Neural progenitor cell (in vitro differentiated cells): ENCODE measurements around the gene SMIM15. TPM values are rescaled to one million over a fixed set of nuclear protein-coding genes. Genes with fewer than 3 reads are reported as not detected.
A peak's percentile ranks its signal among the peaks of the same experiment; 100 is the strongest.

Source experiments
- DNase-seq: peaks from one replicate; pipeline ENCODE4 v3.0.0-alpha.2; 2016; ENCODE audit warnings: low spot score
- H2AFZ ChIP-seq: fragments of 200-600 bp; sonication (generic); replicated peaks from 2 replicates; pipeline ENCODE4 v1.6.1; 2016; ENCODE audit warnings: antibody characterized with exemption
- H3F3A ChIP-seq: fragments of 200-600 bp; sonication (generic); 2 replicates; pipeline ENCODE4 v1.6.1; 2016; ENCODE audit warnings: antibody characterized with exemption, low read depth
- H3K27ac ChIP-seq: fragments of 200-600 bp; sonication (generic); 2 replicates; pipeline ENCODE4 v1.5.1; 2016; ENCODE audit warnings: mild to moderate bottlenecking
- H3K27me3 ChIP-seq: fragments of 200-600 bp; sonication (generic); 2 replicates; pipeline ENCODE4 v1.6.1; 2016; ENCODE audit warnings: mild to moderate bottlenecking, moderate library complexity
- H3K36me3 ChIP-seq: fragments of 200-600 bp; sonication (generic); 2 replicates; pipeline ENCODE4 v1.5.1; 2016
- H3K4me1 ChIP-seq: fragments of 200-600 bp; sonication (generic); 2 replicates; pipeline ENCODE4 v1.6.1; 2016; ENCODE audit warnings: mixed run types
- H3K4me2 ChIP-seq: fragments of 200-600 bp; sonication (generic); 2 replicates; pipeline ENCODE4 v1.6.1; 2016
- H3K4me3 ChIP-seq: fragments of 200-600 bp; sonication (generic); 2 replicates; pipeline ENCODE4 v1.5.1; 2016
- H3K79me2 ChIP-seq: fragments of 200-600 bp; sonication (generic); 2 replicates; pipeline ENCODE4 v1.6.1; 2016; ENCODE audit warnings: low read depth
- H3K9ac ChIP-seq: fragments of 200-600 bp; sonication (generic); 2 replicates; pipeline ENCODE4 v1.6.1; 2016
- H3K9me3 ChIP-seq: fragments of 200-600 bp; sonication (generic); 2 replicates; pipeline ENCODE4 v1.5.1; 2016; ENCODE audit warnings: low read depth
- H4K20me1 ChIP-seq: fragments of 200-600 bp; sonication (generic); 2 replicates; pipeline ENCODE4 v1.6.1; 2016; ENCODE audit warnings: low read depth
- H3K27ac Mint-ChIP-seq: 3 replicates; pipeline ENCODE4 v1.8.0; 2021; ENCODE audit warnings: mixed read lengths
- H3K27me3 Mint-ChIP-seq: 2 replicates; pipeline ENCODE4 v1.8.0; 2022; ENCODE audit warnings: low read depth, mild to moderate bottlenecking, inconsistent platforms, moderate library complexity, mixed read lengths; ENCODE audit not compliant: insufficient read depth
- H3K36me3 Mint-ChIP-seq: 3 replicates; pipeline ENCODE4 v1.8.0; 2021; ENCODE audit warnings: mixed read lengths
- H3K4me1 Mint-ChIP-seq: 3 replicates; pipeline ENCODE4 v1.8.0; 2021; ENCODE audit warnings: mixed read lengths
- H3K4me3 Mint-ChIP-seq: 3 replicates; pipeline ENCODE4 v1.8.0; 2021; ENCODE audit warnings: mild to moderate bottlenecking, moderate library complexity, mixed read lengths
- H3K9me3 Mint-ChIP-seq: 3 replicates; pipeline ENCODE4 v1.8.0; 2020; ENCODE audit warnings: mixed read lengths
- EZH2 ChIP-seq: fragments of 200-600 bp; sonication (generic); IDR thresholded peaks from 2 replicates; pipeline ENCODE4 v1.6.1; 2017; ENCODE audit warnings: antibody characterized with exemption, mild to moderate bottlenecking, moderate library complexity
- EZH2phosphoT487 ChIP-seq: fragments of 200-600 bp; sonication (generic); IDR thresholded peaks from 2 replicates; pipeline ENCODE4 v1.6.1; 2017; ENCODE audit warnings: antibody characterized with exemption
- total RNA-seq: library from RNA; depleted of rRNA; stranded (reverse); fragments of >200 nt; gene quantifications from 2 replicates; pipeline ENCODE4 v1.2.3, GENCODE V29; 2015; ENCODE audit warnings: low replicate concordance
- TF ChIP-seq, protein P1 (sequence below): fragments of 200-600 bp; sonication (generic); IDR thresholded peaks from 2 replicates; pipeline ENCODE4 v1.5.1; 2017; ENCODE audit warnings: antibody characterized with exemption, mild to moderate bottlenecking

Gene SMIM15
- total RNA-seq, 1 donor from 2014 or later = 40.9 TPM

DNA sequence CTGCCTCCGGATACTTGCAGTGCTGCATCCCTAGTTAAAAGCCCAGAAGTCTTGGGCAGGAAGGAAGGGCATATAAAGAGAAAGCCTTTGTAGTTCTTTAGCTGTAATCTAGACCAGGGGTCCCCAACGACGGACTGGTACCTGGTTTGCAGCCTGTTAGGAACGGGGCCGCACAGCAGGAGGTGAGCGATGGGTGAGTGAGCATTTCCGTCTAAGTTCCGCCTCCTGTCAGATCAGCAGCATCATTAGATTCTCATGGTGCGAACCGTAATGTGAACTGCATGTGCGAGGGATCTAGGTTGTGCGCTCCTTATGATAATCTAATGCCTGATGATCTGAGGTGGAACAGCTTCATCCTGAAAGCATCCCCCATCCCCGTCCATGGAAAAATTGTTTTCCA is 1.6 kb upstream of the SMIM15 start:
- DNase-seq = no peak
- peaks cover 21% of the 10 kb centered on the region for H3K4me1 Mint-ChIP-seq
- H2AFZ ChIP-seq = no peak overlapping the region
- H3K4me3 Mint-ChIP-seq = peak overlapping the region; percentile 96
- peaks cover 6% of the 10 kb centered on the region for H3K9me3 Mint-ChIP-seq
- H3K4me3 ChIP-seq = peak overlapping the region; percentile 77
- no peaks in the 10 kb centered on the region for H3K9me3 ChIP-seq
- no peaks in the 10 kb centered on the region for H3K27me3 ChIP-seq
- H3K27ac ChIP-seq = no peak overlapping the region
- no peaks in the 10 kb centered on the region for H3F3A ChIP-seq
- peak overlapping the region; percentile 96 for H3K4me2 ChIP-seq
- no peaks in the 10 kb centered on the region for H4K20me1 ChIP-seq
- H3K79me2 ChIP-seq = peaks cover 63% of the 10 kb centered on the region
- H3K27me3 Mint-ChIP-seq = peaks cover 3% of the 10 kb centered on the region
- TF ChIP-seq, protein P1, sequence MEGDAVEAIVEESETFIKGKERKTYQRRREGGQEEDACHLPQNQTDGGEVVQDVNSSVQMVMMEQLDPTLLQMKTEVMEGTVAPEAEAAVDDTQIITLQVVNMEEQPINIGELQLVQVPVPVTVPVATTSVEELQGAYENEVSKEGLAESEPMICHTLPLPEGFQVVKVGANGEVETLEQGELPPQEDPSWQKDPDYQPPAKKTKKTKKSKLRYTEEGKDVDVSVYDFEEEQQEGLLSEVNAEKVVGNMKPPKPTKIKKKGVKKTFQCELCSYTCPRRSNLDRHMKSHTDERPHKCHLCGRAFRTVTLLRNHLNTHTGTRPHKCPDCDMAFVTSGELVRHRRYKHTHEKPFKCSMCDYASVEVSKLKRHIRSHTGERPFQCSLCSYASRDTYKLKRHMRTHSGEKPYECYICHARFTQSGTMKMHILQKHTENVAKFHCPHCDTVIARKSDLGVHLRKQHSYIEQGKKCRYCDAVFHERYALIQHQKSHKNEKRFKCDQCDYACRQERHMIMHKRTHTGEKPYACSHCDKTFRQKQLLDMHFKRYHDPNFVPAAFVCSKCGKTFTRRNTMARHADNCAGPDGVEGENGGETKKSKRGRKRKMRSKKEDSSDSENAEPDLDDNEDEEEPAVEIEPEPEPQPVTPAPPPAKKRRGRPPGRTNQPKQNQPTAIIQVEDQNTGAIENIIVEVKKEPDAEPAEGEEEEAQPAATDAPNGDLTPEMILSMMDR = no peak
- TF ChIP-seq EZH2phosphoT487 (no peak), EZH2 (no peak)
- peaks cover 10% of the 10 kb centered on the region for H3K36me3 ChIP-seq
- peaks cover 18% of the 10 kb centered on the region for H3K4me1 ChIP-seq
- H3K27ac Mint-ChIP-seq = no peak overlapping the region
- H3K36me3 Mint-ChIP-seq = peaks cover 15% of the 10 kb centered on the region
- H3K9ac ChIP-seq = no peak overlapping the region

DNA sequence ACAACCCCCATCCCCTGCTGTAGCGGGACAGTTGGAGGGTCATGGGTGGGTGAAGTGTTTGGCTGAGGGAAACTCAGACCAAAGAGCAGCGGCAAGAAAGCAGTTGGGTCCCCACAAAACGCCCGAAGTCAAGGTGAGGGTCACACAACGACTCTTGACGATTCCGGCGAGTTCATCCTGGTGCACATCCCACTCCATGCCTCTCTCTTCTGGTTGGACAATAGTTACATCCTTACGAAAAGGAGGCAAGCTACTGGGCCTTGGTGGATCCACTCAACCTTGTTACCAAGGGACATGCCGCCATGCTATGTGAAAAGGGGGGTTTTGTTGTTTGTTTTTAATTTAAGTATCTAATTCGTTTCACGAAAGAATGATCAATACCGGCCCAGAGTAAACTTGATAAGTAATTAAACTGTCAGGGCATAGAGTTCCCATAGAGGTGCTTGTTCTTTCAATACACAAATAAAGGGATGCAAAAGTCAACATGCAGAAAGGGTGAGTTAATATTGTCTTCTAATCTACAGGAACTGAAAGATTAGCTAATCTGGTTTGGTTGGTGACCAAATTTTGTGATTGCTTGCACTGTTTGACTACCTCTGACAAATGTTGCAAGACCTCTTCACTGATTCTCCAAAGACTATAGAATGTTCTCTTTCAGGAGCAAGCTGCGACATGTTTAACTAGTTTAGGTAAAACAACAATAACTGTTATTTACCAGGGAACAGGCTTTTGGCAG is 732 bp upstream of the SMIM15 start:
- H2AFZ ChIP-seq = peak overlapping the region; percentile 95
- H3K4me1 ChIP-seq = peaks cover 18% of the 10 kb centered on the region
- H3K4me3 ChIP-seq = peak overlapping the region; percentile 77
- Mint-ChIP-seq H3K4me3 (peak overlapping the region; percentile 96), H3K36me3 (peaks cover 16% of the 10 kb centered on the region), H3K27me3 (peaks cover 3% of the 10 kb centered on the region), H3K27ac (peak overlapping the region; percentile 95), H3K9me3 (peaks cover 6% of the 10 kb centered on the region), H3K4me1 (peaks cover 21% of the 10 kb centered on the region)
- no peaks in the 10 kb centered on the region for H4K20me1 ChIP-seq
- TF ChIP-seq, protein P1 = no peak
- TF ChIP-seq EZH2 (no peak), EZH2phosphoT487 (no peak)
- peaks cover 12% of the 10 kb centered on the region for H3K36me3 ChIP-seq
- no peak overlapping the region for H3K27ac ChIP-seq
- peak overlapping the region; percentile 80 for H3K9ac ChIP-seq
- H3K27me3 ChIP-seq = no peaks in the 10 kb centered on the region
- no peaks in the 10 kb centered on the region for H3K9me3 ChIP-seq
- H3K79me2 ChIP-seq = peaks cover 72% of the 10 kb centered on the region
- DNase-seq = peak; percentile 15
- no peaks in the 10 kb centered on the region for H3F3A ChIP-seq
- H3K4me2 ChIP-seq = peak overlapping the region; percentile 96

DNA sequence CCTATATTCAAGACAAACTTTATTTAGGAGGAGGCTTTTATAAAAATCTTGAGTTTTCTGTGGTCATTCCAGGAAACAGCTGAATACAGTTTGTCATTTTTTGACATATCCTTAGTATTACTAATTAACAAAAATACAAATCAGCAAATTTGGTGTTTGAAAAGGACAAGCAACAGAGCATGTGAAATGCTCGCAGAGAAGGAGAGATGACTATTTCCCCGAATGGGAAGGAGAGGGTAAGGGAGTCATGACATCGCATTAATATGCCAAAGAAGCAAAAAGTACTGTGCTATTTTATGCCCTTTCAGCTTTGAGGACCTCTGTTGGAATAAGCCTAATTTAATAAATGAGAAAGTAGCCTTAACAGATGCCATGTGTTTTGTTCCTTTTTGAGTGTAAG is 1.8 kb downstream of the SMIM15 start:
- Mint-ChIP-seq H3K36me3 (peaks cover 24% of the 10 kb centered on the region), H3K4me3 (peak overlapping the region; percentile 71), H3K9me3 (peaks cover 6% of the 10 kb centered on the region), H3K4me1 (peaks cover 21% of the 10 kb centered on the region), H3K27ac (no peak overlapping the region), H3K27me3 (peaks cover 3% of the 10 kb centered on the region)
- TF ChIP-seq EZH2phosphoT487 = no peak
- no peak for TF ChIP-seq EZH2
- TF ChIP-seq, protein P1 = no peak
- no peak overlapping the region for H2AFZ ChIP-seq
- peak overlapping the region; percentile 77 for H3K4me3 ChIP-seq
- no peaks in the 10 kb centered on the region for H3K27me3 ChIP-seq
- no peaks in the 10 kb centered on the region for H4K20me1 ChIP-seq
- H3K79me2 ChIP-seq = peaks cover 73% of the 10 kb centered on the region
- no peaks in the 10 kb centered on the region for H3F3A ChIP-seq
- no peak for DNase-seq
- H3K27ac ChIP-seq = no peak overlapping the region
- H3K9ac ChIP-seq = no peak overlapping the region
- no peak overlapping the region for H3K4me2 ChIP-seq
- H3K9me3 ChIP-seq = no peaks in the 10 kb centered on the region
- H3K4me1 ChIP-seq = peaks cover 18% of the 10 kb centered on the region
- H3K36me3 ChIP-seq = peaks cover 12% of the 10 kb centered on the region
